Upper lobe of left lung (tissue), 4 donors: ENCODE data around the gene MYEOV.

Experiments
- EP300 ChIP-seq, 4 donors: sonication (generic); formaldehyde crosslinking; IDR thresholded peaks; one replicate each; pipeline ENCODE4 v1.5.1; 2017; ENCODE audit warnings: antibody characterized with exemption in 4 of 4, control low read depth in 2 of 4
- POLR2A ChIP-seq, 4 donors: fragments of 450-650 bp; IDR thresholded peaks; one replicate each; pipeline ENCODE4 v1.5.1; 2016 to 2017; ENCODE audit warnings: antibody characterized with exemption in 4 of 4, mild to moderate bottlenecking in 2 of 4
- POLR2AphosphoS5 ChIP-seq, 2 donors: sonication (generic); formaldehyde crosslinking; IDR thresholded peaks; one replicate each; pipeline ENCODE4 v1.5.1; 2017; ENCODE audit warnings: antibody characterized with exemption in 2 of 2
- TF ChIP-seq, protein P1 (sequence below), 6 experiments: fragments of 450-650 bp in 4 of 6; fragments of 200-600 bp in 2 of 6; sonication (generic) in 2 of 6; IDR thresholded peaks; one replicate each; pipeline ENCODE4 v1.5.1; 2016 to 2019; ENCODE audit warnings: antibody characterized with exemption in 6 of 6

DNA sequence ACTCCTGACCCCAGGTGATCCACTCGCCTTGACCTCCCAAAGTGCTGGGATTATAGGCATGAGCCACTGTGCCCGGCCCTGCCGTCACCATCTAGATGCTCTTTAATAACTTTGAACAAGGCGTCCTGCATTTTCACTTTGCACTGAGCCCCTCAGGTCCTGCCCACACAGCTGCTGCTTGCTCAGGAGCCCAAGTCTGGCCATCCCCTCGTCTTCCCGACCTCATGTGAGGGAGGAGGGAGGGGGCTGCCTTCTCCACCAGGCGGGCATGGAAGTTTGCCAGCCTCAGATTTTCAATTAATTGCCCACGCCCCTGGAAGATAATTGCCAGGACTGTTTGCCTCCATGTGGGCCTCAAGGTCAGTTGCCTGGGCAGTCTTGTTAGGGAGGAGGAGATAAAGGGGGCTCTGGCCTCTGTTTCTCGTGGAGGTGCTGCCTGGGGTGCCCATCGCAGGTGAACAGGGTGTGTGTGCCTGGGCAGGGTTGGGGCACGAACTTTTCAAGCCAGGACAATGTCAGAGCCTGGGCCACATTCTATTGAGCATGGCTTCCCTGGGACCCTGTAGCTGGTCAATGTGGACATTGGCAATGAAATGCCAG lies 27.9 kb upstream of the MYEOV start:
- TF ChIP-seq, protein P1, sequence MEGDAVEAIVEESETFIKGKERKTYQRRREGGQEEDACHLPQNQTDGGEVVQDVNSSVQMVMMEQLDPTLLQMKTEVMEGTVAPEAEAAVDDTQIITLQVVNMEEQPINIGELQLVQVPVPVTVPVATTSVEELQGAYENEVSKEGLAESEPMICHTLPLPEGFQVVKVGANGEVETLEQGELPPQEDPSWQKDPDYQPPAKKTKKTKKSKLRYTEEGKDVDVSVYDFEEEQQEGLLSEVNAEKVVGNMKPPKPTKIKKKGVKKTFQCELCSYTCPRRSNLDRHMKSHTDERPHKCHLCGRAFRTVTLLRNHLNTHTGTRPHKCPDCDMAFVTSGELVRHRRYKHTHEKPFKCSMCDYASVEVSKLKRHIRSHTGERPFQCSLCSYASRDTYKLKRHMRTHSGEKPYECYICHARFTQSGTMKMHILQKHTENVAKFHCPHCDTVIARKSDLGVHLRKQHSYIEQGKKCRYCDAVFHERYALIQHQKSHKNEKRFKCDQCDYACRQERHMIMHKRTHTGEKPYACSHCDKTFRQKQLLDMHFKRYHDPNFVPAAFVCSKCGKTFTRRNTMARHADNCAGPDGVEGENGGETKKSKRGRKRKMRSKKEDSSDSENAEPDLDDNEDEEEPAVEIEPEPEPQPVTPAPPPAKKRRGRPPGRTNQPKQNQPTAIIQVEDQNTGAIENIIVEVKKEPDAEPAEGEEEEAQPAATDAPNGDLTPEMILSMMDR (IDR thresholded peaks at IDR 0.05): no peak
- no peak for TF ChIP-seq POLR2AphosphoS5 (IDR thresholded peaks at IDR 0.05)
- no peak for TF ChIP-seq POLR2A (IDR thresholded peaks at IDR 0.05)
- no peak for TF ChIP-seq EP300 (IDR thresholded peaks at IDR 0.05)
